HCT116 (cell line): ENCODE results near the gene DPM2.

Experiments used
- EZH2 ChIP-seq: fragments of 200-600 bp; sonication (generic); IDR thresholded peaks from 2 replicates; pipeline ENCODE4 v1.6.1; 2017; ENCODE audit warnings: antibody characterized with exemption, mixed run types
- POLR2A ChIP-seq: IDR thresholded peaks from 2 replicates; pipeline ENCODE4 v1.7.0; 2011; ENCODE audit warnings: borderline replicate concordance; ENCODE audit not compliant: insufficient read depth, insufficient read length; ENCODE audit errors: extremely low read depth
- SP1 ChIP-seq: IDR thresholded peaks from 2 replicates; pipeline ENCODE4 v1.6.1; 2012; ENCODE audit warnings: low read depth
- ZFX ChIP-seq: fragments of 450-650 bp; IDR thresholded peaks from 2 replicates; pipeline ENCODE4 v1.6.1; 2017
- TF ChIP-seq, protein P1 (sequence below), 3 experiments: fragments of 200-600 bp in 1 of 3; sonication (generic) in 1 of 3; IDR thresholded peaks in 2 of 3; conservative IDR thresholded peaks in 1 of 3; 2 replicates each; pipeline ENCODE4 v1.5.1; 2012 to 2017; ENCODE audit warnings: low read depth in 2 of 3, low read length in 2 of 3, antibody characterized with exemption in 1 of 3, borderline replicate concordance in 1 of 3, control low read depth in 1 of 3, mild to moderate bottlenecking in 1 of 3, mixed read lengths in 1 of 3, mixed run types in 1 of 3, moderate library complexity in 1 of 3; ENCODE audit not compliant: insufficient read depth in 1 of 3
- TF ChIP-seq, protein P2 (sequence below): IDR thresholded peaks from 2 replicates; pipeline ENCODE4 v1.6.1; 2012

DNA sequence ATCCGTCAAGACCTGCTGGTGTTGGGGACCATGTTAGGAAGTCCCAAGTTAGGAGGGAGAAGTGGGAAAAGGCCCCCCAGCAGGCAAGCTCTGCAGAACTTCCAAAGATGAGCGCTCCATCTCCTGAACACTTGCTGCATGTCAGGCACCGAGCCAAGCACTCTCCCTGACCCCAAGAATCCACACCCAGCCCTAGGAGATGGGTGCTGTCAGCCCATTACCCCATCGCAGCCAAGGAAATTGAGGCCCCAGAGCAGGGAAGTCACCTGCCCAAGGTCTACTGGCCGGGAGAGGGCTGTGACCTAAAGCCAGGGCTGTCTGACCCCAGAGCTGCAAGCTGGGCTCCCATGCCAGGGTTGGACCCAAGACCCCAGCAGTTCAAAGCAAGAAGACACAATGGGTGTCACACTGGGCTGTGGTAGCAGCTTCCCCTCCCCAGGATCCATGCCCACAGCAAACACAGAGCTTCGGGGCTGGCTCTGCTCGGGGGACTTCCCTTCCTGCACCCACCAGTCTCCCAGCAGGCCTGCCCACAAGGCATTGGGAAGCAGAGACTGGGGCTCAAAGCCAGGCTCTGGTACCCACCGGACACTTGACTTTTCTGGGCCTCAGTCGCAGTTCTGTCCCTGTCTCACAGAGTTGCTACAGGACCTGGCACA is 29.6 kb upstream of the DPM2 start:
- TF ChIP-seq, protein P1, sequence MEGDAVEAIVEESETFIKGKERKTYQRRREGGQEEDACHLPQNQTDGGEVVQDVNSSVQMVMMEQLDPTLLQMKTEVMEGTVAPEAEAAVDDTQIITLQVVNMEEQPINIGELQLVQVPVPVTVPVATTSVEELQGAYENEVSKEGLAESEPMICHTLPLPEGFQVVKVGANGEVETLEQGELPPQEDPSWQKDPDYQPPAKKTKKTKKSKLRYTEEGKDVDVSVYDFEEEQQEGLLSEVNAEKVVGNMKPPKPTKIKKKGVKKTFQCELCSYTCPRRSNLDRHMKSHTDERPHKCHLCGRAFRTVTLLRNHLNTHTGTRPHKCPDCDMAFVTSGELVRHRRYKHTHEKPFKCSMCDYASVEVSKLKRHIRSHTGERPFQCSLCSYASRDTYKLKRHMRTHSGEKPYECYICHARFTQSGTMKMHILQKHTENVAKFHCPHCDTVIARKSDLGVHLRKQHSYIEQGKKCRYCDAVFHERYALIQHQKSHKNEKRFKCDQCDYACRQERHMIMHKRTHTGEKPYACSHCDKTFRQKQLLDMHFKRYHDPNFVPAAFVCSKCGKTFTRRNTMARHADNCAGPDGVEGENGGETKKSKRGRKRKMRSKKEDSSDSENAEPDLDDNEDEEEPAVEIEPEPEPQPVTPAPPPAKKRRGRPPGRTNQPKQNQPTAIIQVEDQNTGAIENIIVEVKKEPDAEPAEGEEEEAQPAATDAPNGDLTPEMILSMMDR (IDR thresholded peaks at IDR 0.05 in 2 of 3, conservative IDR thresholded peaks at IDR 0.05 in 1 of 3; ENCODE audit: borderline replicate concordance in 1 of 3, insufficient read depth in 1 of 3, low read depth in 2 of 3, low read length in 2 of 3): no peak
- TF ChIP-seq EZH2 (no peak), POLR2A (no peak), ZFX (no peak), SP1 (no peak)
- TF ChIP-seq, protein P2, sequence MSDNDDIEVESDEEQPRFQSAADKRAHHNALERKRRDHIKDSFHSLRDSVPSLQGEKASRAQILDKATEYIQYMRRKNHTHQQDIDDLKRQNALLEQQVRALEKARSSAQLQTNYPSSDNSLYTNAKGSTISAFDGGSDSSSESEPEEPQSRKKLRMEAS: no peak
